Upper lobe of left lung (tissue), 4 donors: ENCODE measurements around the gene IGFLR1.

ENCODE experiments used
- CTCF ChIP-seq, 6 experiments: fragments of 450-650 bp in 4 of 6; fragments of 200-600 bp in 2 of 6; sonication (generic) in 2 of 6; IDR thresholded peaks; one replicate each; pipeline ENCODE4 v1.5.1; 2016 to 2019; ENCODE audit warnings: antibody characterized with exemption in 6 of 6
- EP300 ChIP-seq, 4 donors: sonication (generic); formaldehyde crosslinking; IDR thresholded peaks; one replicate each; pipeline ENCODE4 v1.5.1; 2017; ENCODE audit warnings: antibody characterized with exemption in 4 of 4, control low read depth in 2 of 4
- POLR2A ChIP-seq, 4 donors: fragments of 450-650 bp; IDR thresholded peaks; one replicate each; pipeline ENCODE4 v1.5.1; 2016 to 2017; ENCODE audit warnings: antibody characterized with exemption in 4 of 4, mild to moderate bottlenecking in 2 of 4

DNA sequence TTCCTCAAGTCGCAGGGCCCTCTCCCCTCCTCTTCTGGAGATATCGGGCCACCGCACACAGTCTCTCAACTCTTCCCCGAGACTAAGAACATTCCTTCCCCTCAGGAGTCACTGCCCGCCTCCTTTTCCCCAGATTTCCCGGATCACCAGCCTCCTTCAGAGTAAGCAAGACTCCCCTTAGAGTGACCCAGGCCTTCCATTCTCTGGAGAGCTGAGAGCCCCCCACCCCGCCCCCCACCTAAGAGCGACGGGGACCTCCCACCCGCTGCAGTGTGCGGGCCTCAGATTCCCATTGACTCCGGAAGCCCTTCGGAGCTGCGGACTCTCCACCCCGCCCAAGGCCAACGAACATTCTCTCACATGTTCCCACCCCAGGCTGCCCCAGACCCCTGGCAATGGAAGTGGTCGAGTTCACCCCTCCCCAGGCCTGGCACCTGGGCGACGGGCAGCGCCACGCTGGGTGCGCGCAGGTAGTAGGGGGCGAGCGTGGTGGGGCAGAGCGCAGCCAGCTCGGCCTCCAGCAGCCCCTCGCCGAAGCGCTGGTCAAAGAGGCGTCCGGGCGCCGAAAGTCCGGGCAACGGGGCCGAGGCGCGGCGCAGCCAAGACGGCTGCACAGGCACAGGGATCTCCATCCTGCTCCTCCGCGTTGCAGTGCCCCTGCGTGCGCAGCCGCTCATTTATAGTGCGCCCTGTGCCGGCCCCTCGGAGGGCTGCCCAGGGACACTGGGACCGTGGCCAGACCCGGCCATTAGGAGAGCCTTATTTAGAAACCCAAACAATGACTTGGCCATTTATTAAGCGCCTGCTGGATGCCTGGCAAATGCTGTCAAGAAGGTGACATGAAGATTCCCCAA is 14.4 kb upstream of the IGFLR1 start, which contains the start of gene HSPB6:
- TF ChIP-seq POLR2A (IDR thresholded peaks at IDR 0.05) (peak in 2 of 4 donors; percentile 39 to 60), CTCF (IDR thresholded peaks at IDR 0.05) (no peak), EP300 (IDR thresholded peaks at IDR 0.05) (no peak)
